Activated CD4-positive, alpha-beta T cell treated with anti-CD3 and anti-CD28 coated beads, Interleukin-2, amount 10 ng/mL, durations not matched to agents 7 days and 5 days (primary cell): ENCODE results near the gene CDK5R1. TPM values are rescaled to one million over a fixed set of nuclear protein-coding genes. Genes with fewer than 3 reads are reported as not detected.
"Not testable (repeated sequence)": the region's sequence is repeated elsewhere in the genome, so short reads cannot be mapped to it uniquely, and the experiment has no call there.

Source experiments
- CTCF ChIA-PET: fragments of 350-600 bp; sonication (Branson Sonifier 250); formaldehyde crosslinking; loops from one replicate; lab custom pipeline; 2021; ENCODE audit warnings: antibody characterized with exemption; lab: Charles Lee
- POLR2A ChIA-PET: fragments of 350-600 bp; sonication (Branson Sonifier 250); formaldehyde crosslinking; loops from one replicate; lab custom pipeline; 2021; ENCODE audit warnings: antibody characterized with exemption; lab: Charles Lee
- DNase-seq: peaks from one replicate; pipeline ENCODE4 v3.0.0-alpha.2; 2020
- H3K27ac Mint-ChIP-seq: one replicate; pipeline ENCODE4 v1.8.0; 2021; ENCODE audit warnings: mild to moderate bottlenecking, moderate library complexity, mixed read lengths
- H3K27me3 Mint-ChIP-seq: one replicate; pipeline ENCODE4 v1.8.0; 2021; ENCODE audit warnings: mixed read lengths
- H3K36me3 Mint-ChIP-seq: one replicate; pipeline ENCODE4 v1.8.0; 2021; ENCODE audit warnings: low read depth, mixed read lengths
- H3K4me1 Mint-ChIP-seq: one replicate; pipeline ENCODE4 v1.8.0; 2021; ENCODE audit warnings: mixed read lengths
- H3K4me3 Mint-ChIP-seq: one replicate; pipeline ENCODE4 v1.8.0; 2021; ENCODE audit warnings: mild to moderate bottlenecking, moderate library complexity, mixed read lengths
- H3K9me3 Mint-ChIP-seq: one replicate; pipeline ENCODE4 v1.8.0; 2021; ENCODE audit warnings: mixed read lengths
- total RNA-seq, 2 experiments: library from RNA; stranded (reverse); gene quantifications; one replicate each; pipeline ENCODE4 v1.2.3, GENCODE V29; 2021

CDK5R1 gene
- total RNA-seq: 1 to 10 TPM; 4.1 to 4.6 TPM

GRCh38 chr17:32486701-32487472, at the start of gene CDK5R1:
Gene CDK5R1, plus strand, starts transcription at chr17:32486993. Its CDS starts 628 bp downstream, at chr17:32487621.
- peaks cover 48% of the 10 kb centered on the region for H3K4me1 Mint-ChIP-seq
- H3K4me3 Mint-ChIP-seq: peak within 1 kb of the TSS; percentile 82
- CTCF ChIA-PET: interaction anchor here (1.0 to 4.3 kb wide), 9 partner anchors 22 to 390 kb away, joined by 3 to 22 read pairs (median 4); partner anchors contain the start of genes MYO1D and PSMD11
- peak within 1 kb of the TSS; percentile 87 for H3K27ac Mint-ChIP-seq
- peak; percentile 65 for DNase-seq
- POLR2A ChIA-PET: interaction anchor here (0.6 to 1.7 kb wide), 3 partner anchors 13 to 300 kb away, joined by 3 to 5 read pairs (median 5); no protein-coding TSS in a partner anchor
- H3K27me3 Mint-ChIP-seq: no peaks in the 10 kb centered on the region
- H3K9me3 Mint-ChIP-seq: no peaks in the 10 kb centered on the region
- peaks cover 20% of the 10 kb centered on the region for H3K36me3 Mint-ChIP-seq

GRCh38 chr17:32440722-32441121, 46.1 kb upstream of the CDK5R1 start:
- no peak overlapping the region for H3K27ac Mint-ChIP-seq
- peaks cover 5% of the 10 kb centered on the region for H3K36me3 Mint-ChIP-seq
- peaks cover 3% of the 10 kb centered on the region for H3K9me3 Mint-ChIP-seq
- H3K4me3 Mint-ChIP-seq: no peak overlapping the region
- CTCF ChIA-PET: interaction anchor here (0.6 to 1.5 kb wide), 6 partner anchors 21 to 299 kb away, joined by 3 to 5 read pairs (median 4); no protein-coding TSS in a partner anchor
- POLR2A ChIA-PET: no interaction called here
- DNase-seq: no peak
- H3K27me3 Mint-ChIP-seq: peaks cover 17% of the 10 kb centered on the region
- H3K4me1 Mint-ChIP-seq: peaks cover 15% of the 10 kb centered on the region

GRCh38 chr17:32441886-32442285, 44.9 kb upstream of the CDK5R1 start:
- no peak for DNase-seq
- peaks cover 26% of the 10 kb centered on the region for H3K4me1 Mint-ChIP-seq
- CTCF ChIA-PET: interaction anchor here (1.5 kb wide), 1 partner anchor 300 kb away, joined by 4 read pairs; no protein-coding TSS in a partner anchor
- POLR2A ChIA-PET: no interaction called here
- no peaks in the 10 kb centered on the region for H3K9me3 Mint-ChIP-seq
- no peak overlapping the region for H3K27ac Mint-ChIP-seq
- H3K4me3 Mint-ChIP-seq: no peak overlapping the region
- H3K36me3 Mint-ChIP-seq: peaks cover 15% of the 10 kb centered on the region
- H3K27me3 Mint-ChIP-seq: peaks cover 17% of the 10 kb centered on the region

- Mint-ChIP-seq H3K27me3 (peaks cover 15% of the 10 kb centered on the region), H3K27ac (peak overlapping the region; percentile 82), H3K4me3 (peak overlapping the region; percentile 90), H3K4me1 (peaks cover 37% of the 10 kb centered on the region), H3K9me3 (no peaks in the 10 kb centered on the region), H3K36me3 (peaks cover 27% of the 10 kb centered on the region)
- no peak for DNase-seq
- ChIA-PET POLR2A (no interaction called here), CTCF (interaction anchor here (0.6 to 2.8 kb wide), 37 partner anchors 10 to 433 kb away, joined by 3 to 55 read pairs (median 4); partner anchors contain the start of genes CDK5R1 and MYO1D)
These were observed 42.9 kb upstream of the CDK5R1 start for GRCh38 chr17:32443827-32444300.

- Mint-ChIP-seq H3K27me3 (peaks cover 14% of the 10 kb centered on the region), H3K36me3 (peaks cover 34% of the 10 kb centered on the region), H3K27ac (peak within 1 kb of the TSS; percentile 83), H3K4me1 (peaks cover 39% of the 10 kb centered on the region), H3K4me3 (peak within 1 kb of the TSS; percentile 90), H3K9me3 (no peaks in the 10 kb centered on the region)
- DNase-seq: peak; percentile 99
- CTCF ChIA-PET: interaction anchor here (0.6 to 2.8 kb wide), 42 partner anchors 9 to 549 kb away, joined by 3 to 55 read pairs (median 4); partner anchors contain the start of genes CDK5R1 and MYO1D
- POLR2A ChIA-PET: interaction anchor here (0.5 kb wide), 1 partner anchor 12 kb away, joined by 5 read pairs; no protein-coding TSS in a partner anchor
These were observed 42.3 kb upstream of the CDK5R1 start, which contains the start of gene PSMD11 for GRCh38 chr17:32444301-32445073. Gene PSMD11, plus strand, starts transcription at chr17:32444510. Its CDS starts 14 bp downstream, at chr17:32444524.

- no peaks in the 10 kb centered on the region for H3K9me3 Mint-ChIP-seq
- POLR2A ChIA-PET: interaction anchor here (0.5 kb wide), 1 partner anchor 11 kb away, joined by 5 read pairs; no protein-coding TSS in a partner anchor
- peak overlapping the region; percentile 90 for H3K4me3 Mint-ChIP-seq
- peak overlapping the region; percentile 83 for H3K27ac Mint-ChIP-seq
- CTCF ChIA-PET: interaction anchor here (0.6 to 2.8 kb wide), 13 partner anchors 9 to 316 kb away, joined by 3 to 55 read pairs (median 8); partner anchors contain the start of gene CDK5R1
- peaks cover 13% of the 10 kb centered on the region for H3K27me3 Mint-ChIP-seq
- peaks cover 39% of the 10 kb centered on the region for H3K36me3 Mint-ChIP-seq
- DNase-seq: peak; percentile 15
- peaks cover 42% of the 10 kb centered on the region for H3K4me1 Mint-ChIP-seq
These were observed 41.7 kb upstream of the CDK5R1 start for GRCh38 chr17:32445074-32445415.

- no peak for DNase-seq
- Mint-ChIP-seq H3K27ac (peak overlapping the region; percentile 83), H3K4me3 (peak overlapping the region; percentile 90), H3K36me3 (peaks cover 40% of the 10 kb centered on the region), H3K4me1 (peaks cover 44% of the 10 kb centered on the region), H3K9me3 (no peaks in the 10 kb centered on the region), H3K27me3 (peaks cover 13% of the 10 kb centered on the region)
- POLR2A ChIA-PET: no interaction called here
- CTCF ChIA-PET: interaction anchor here (0.6 to 2.8 kb wide), 7 partner anchors 8 to 61 kb away, joined by 4 to 55 read pairs (median 12); partner anchors contain the start of gene CDK5R1
These were observed 41.3 kb upstream of the CDK5R1 start for GRCh38 chr17:32445497-32445896.

- ChIA-PET POLR2A (no interaction called here), CTCF (interaction anchor here (0.6 to 3.2 kb wide), 2 partner anchors 17 to 383 kb away, joined by 3 to 13 read pairs; no protein-coding TSS in a partner anchor)
- Mint-ChIP-seq H3K4me3 (peak overlapping the region; percentile 90), H3K36me3 (peaks cover 43% of the 10 kb centered on the region), H3K27me3 (peaks cover 11% of the 10 kb centered on the region), H3K27ac (peak overlapping the region; percentile 67), H3K4me1 (peaks cover 46% of the 10 kb centered on the region), H3K9me3 (no peaks in the 10 kb centered on the region)
- DNase-seq: no peak
These were observed 40.8 kb upstream of the CDK5R1 start for GRCh38 chr17:32445971-32446370.

- ChIA-PET POLR2A (no interaction called here), CTCF (interaction anchor here (3.2 kb wide), 1 partner anchor 16 kb away, joined by 13 read pairs; no protein-coding TSS in a partner anchor)
- Mint-ChIP-seq H3K36me3 (peaks cover 51% of the 10 kb centered on the region), H3K4me3 (no peak overlapping the region), H3K4me1 (peaks cover 43% of the 10 kb centered on the region), H3K27me3 (peaks cover 9% of the 10 kb centered on the region), H3K9me3 (no peaks in the 10 kb centered on the region), H3K27ac (no peak overlapping the region)
- no peak for DNase-seq
These were observed 39.8 kb upstream of the CDK5R1 start for GRCh38 chr17:32446949-32447348.

- POLR2A ChIA-PET: no interaction called here
- Mint-ChIP-seq H3K4me3 (no peak overlapping the region), H3K4me1 (peaks cover 45% of the 10 kb centered on the region), H3K27ac (no peak overlapping the region), H3K9me3 (no peaks in the 10 kb centered on the region), H3K27me3 (no peaks in the 10 kb centered on the region), H3K36me3 (peaks cover 65% of the 10 kb centered on the region)
- CTCF ChIA-PET: interaction anchor here (0.6 to 1.4 kb wide), 2 partner anchors 15 to 579 kb away, joined by 3 read pairs; no protein-coding TSS in a partner anchor
- DNase-seq: no peak
These were observed 36.8 kb upstream of the CDK5R1 start for GRCh38 chr17:32449963-32450362.

GRCh38 chr17:32450379-32450778, 36.4 kb upstream of the CDK5R1 start:
- H3K27ac Mint-ChIP-seq, DNase-seq, H3K27me3 Mint-ChIP-seq, POLR2A ChIA-PET, H3K4me3 Mint-ChIP-seq, H3K9me3 Mint-ChIP-seq: not testable (repeated sequence)
- CTCF ChIA-PET: interaction anchor here (0.6 kb wide), 2 partner anchors 27 to 580 kb away, joined by 3 read pairs; no protein-coding TSS in a partner anchor
- Mint-ChIP-seq H3K36me3 (peaks cover 67% of the 10 kb centered on the region), H3K4me1 (peaks cover 46% of the 10 kb centered on the region)

GRCh38 chr17:32451879-32452278, 34.9 kb upstream of the CDK5R1 start:
- H3K27ac Mint-ChIP-seq: no peak overlapping the region
- DNase-seq: no peak
- H3K9me3 Mint-ChIP-seq: no peaks in the 10 kb centered on the region
- no peaks in the 10 kb centered on the region for H3K27me3 Mint-ChIP-seq
- H3K4me1 Mint-ChIP-seq: peaks cover 32% of the 10 kb centered on the region
- POLR2A ChIA-PET: no interaction called here
- no peak overlapping the region for H3K4me3 Mint-ChIP-seq
- H3K36me3 Mint-ChIP-seq: peaks cover 57% of the 10 kb centered on the region
- CTCF ChIA-PET: no interaction called here
